ENCODE measurements around the gene TJP2.
"Not testable (repeated sequence)": the region's sequence is repeated elsewhere in the genome, so short reads cannot be mapped to it uniquely, and the experiment has no call there.

TJP2 gene

GRCh38 chr9:69149321-69149807 is 24.7 kb upstream of the TJP2 start:
- no peaks in the 10 kb centered on the region for H3K4me1 Mint-ChIP-seq
- H3K4me3 Mint-ChIP-seq = no peak overlapping the region
- peak in 1 of 2 donors; percentile 20 for DNase-seq (ENCODE audit: low spot score in 2 of 2)
- ATAC-seq = no peak
- no peaks in the 10 kb centered on the region for H3K9me3 Mint-ChIP-seq
- H3K27ac Mint-ChIP-seq = no peak overlapping the region
- no peaks in the 10 kb centered on the region for H3K36me3 Mint-ChIP-seq

- no peak overlapping the region for H3K4me3 Mint-ChIP-seq
- no peaks in the 10 kb centered on the region for H3K4me1 Mint-ChIP-seq
- DNase-seq (ENCODE audit: low spot score in 2 of 2) (no peak), ATAC-seq (no peak)
- no peaks in the 10 kb centered on the region for H3K36me3 Mint-ChIP-seq
- H3K9me3 Mint-ChIP-seq = no peaks in the 10 kb centered on the region
- H3K27ac Mint-ChIP-seq = no peak overlapping the region
These were observed 22.6 kb upstream of the TJP2 start for GRCh38 chr9:69151506-69151905.

GRCh38 chr9:69153707-69154521 is 20.2 kb upstream of the TJP2 start:
- H3K27ac Mint-ChIP-seq = no peak overlapping the region
- H3K36me3 Mint-ChIP-seq = no peaks in the 10 kb centered on the region
- DNase-seq (ENCODE audit: low spot score in 2 of 2) (no peak), ATAC-seq (no peak)
- no peaks in the 10 kb centered on the region for H3K4me1 Mint-ChIP-seq
- no peaks in the 10 kb centered on the region for H3K9me3 Mint-ChIP-seq
- H3K4me3 Mint-ChIP-seq = no peak overlapping the region

GRCh38 chr9:69155341-69156030 is 18.6 kb upstream of the TJP2 start:
- ATAC-seq (no peak), DNase-seq (ENCODE audit: low spot score in 2 of 2) (no peak)
- Mint-ChIP-seq H3K9me3 (no peaks in the 10 kb centered on the region), H3K36me3 (no peaks in the 10 kb centered on the region), H3K4me3 (no peak overlapping the region), H3K4me1 (no peaks in the 10 kb centered on the region), H3K27ac (no peak overlapping the region)

GRCh38 chr9:69157751-69158466 is 16.2 kb upstream of the TJP2 start:
- no peaks in the 10 kb centered on the region for H3K4me1 Mint-ChIP-seq
- no peak for DNase-seq (ENCODE audit: low spot score in 2 of 2)
- no peaks in the 10 kb centered on the region for H3K36me3 Mint-ChIP-seq
- H3K4me3 Mint-ChIP-seq = no peak overlapping the region
- peaks cover 2% of the 10 kb centered on the region for H3K9me3 Mint-ChIP-seq
- H3K27ac Mint-ChIP-seq = no peak overlapping the region
- ATAC-seq = no peak

GRCh38 chr9:69158471-69158870 is 15.6 kb upstream of the TJP2 start:
- no peaks in the 10 kb centered on the region for H3K4me1 Mint-ChIP-seq
- DNase-seq (ENCODE audit: low spot score in 2 of 2) = no peak
- H3K36me3 Mint-ChIP-seq = no peaks in the 10 kb centered on the region
- no peak overlapping the region for H3K27ac Mint-ChIP-seq
- ATAC-seq = no peak
- H3K9me3 Mint-ChIP-seq = peaks cover 2% of the 10 kb centered on the region
- no peak overlapping the region for H3K4me3 Mint-ChIP-seq

- not testable (repeated sequence) for ATAC-seq; DNase-seq (ENCODE audit: low spot score in 2 of 2); H3K4me3 Mint-ChIP-seq; H3K27ac Mint-ChIP-seq; H3K9me3 Mint-ChIP-seq; H3K36me3 Mint-ChIP-seq
- H3K4me1 Mint-ChIP-seq = peaks cover 11% of the 10 kb centered on the region
These were observed 9.5 kb upstream of the TJP2 start for GRCh38 chr9:69164573-69164972.

GRCh38 chr9:69165581-69165980 is 8.5 kb upstream of the TJP2 start:
- DNase-seq (ENCODE audit: low spot score in 2 of 2) (no peak), ATAC-seq (no peak)
- Mint-ChIP-seq H3K4me3 (no peak overlapping the region), H3K4me1 (peaks cover 14% of the 10 kb centered on the region), H3K9me3 (peaks cover 2% of the 10 kb centered on the region), H3K27ac (no peak overlapping the region), H3K36me3 (peaks cover 5% of the 10 kb centered on the region)

GRCh38 chr9:69168709-69169217 is 5.3 kb upstream of the TJP2 start:
- Mint-ChIP-seq H3K9me3 (no peaks in the 10 kb centered on the region), H3K4me1 (peaks cover 20% of the 10 kb centered on the region), H3K4me3 (peak overlapping the region; percentile 64), H3K36me3 (peaks cover 5% of the 10 kb centered on the region), H3K27ac (peak overlapping the region; percentile 74)
- peak; percentile 95 for ATAC-seq
- DNase-seq (ENCODE audit: low spot score in 2 of 2) = peak; percentile 47 to 84

GRCh38 chr9:69170231-69170630 is 3.8 kb upstream of the TJP2 start:
- no peaks in the 10 kb centered on the region for H3K9me3 Mint-ChIP-seq
- peaks cover 5% of the 10 kb centered on the region for H3K36me3 Mint-ChIP-seq
- H3K4me1 Mint-ChIP-seq = peaks cover 32% of the 10 kb centered on the region
- no peak overlapping the region for H3K27ac Mint-ChIP-seq
- ATAC-seq = no peak
- no peak for DNase-seq (ENCODE audit: low spot score in 2 of 2)
- no peak overlapping the region for H3K4me3 Mint-ChIP-seq

GRCh38 chr9:69171049-69171448 is 3.0 kb upstream of the TJP2 start:
- H3K27ac Mint-ChIP-seq = no peak overlapping the region
- H3K36me3 Mint-ChIP-seq = peaks cover 5% of the 10 kb centered on the region
- no peak overlapping the region for H3K4me3 Mint-ChIP-seq
- DNase-seq (ENCODE audit: low spot score in 2 of 2) (no peak), ATAC-seq (no peak)
- peaks cover 38% of the 10 kb centered on the region for H3K4me1 Mint-ChIP-seq
- H3K9me3 Mint-ChIP-seq = no peaks in the 10 kb centered on the region

GRCh38 chr9:69171517-69171916 is 2.6 kb upstream of the TJP2 start:
- no peak for ATAC-seq
- no peak for DNase-seq (ENCODE audit: low spot score in 2 of 2)
- H3K4me1 Mint-ChIP-seq = peaks cover 43% of the 10 kb centered on the region
- H3K27ac Mint-ChIP-seq = no peak overlapping the region
- H3K36me3 Mint-ChIP-seq = peaks cover 5% of the 10 kb centered on the region
- no peak overlapping the region for H3K4me3 Mint-ChIP-seq
- no peaks in the 10 kb centered on the region for H3K9me3 Mint-ChIP-seq

GRCh38 chr9:69172895-69173294 is 1.2 kb upstream of the TJP2 start:
- no peak for ATAC-seq
- peaks cover 5% of the 10 kb centered on the region for H3K36me3 Mint-ChIP-seq
- peaks cover 50% of the 10 kb centered on the region for H3K4me1 Mint-ChIP-seq
- no peak for DNase-seq (ENCODE audit: low spot score in 2 of 2)
- H3K27ac Mint-ChIP-seq = no peak overlapping the region
- H3K9me3 Mint-ChIP-seq = no peaks in the 10 kb centered on the region
- H3K4me3 Mint-ChIP-seq = peak overlapping the region; percentile 84

- ATAC-seq (no peak), DNase-seq (ENCODE audit: low spot score in 2 of 2) (no peak)
- H3K27ac Mint-ChIP-seq = no peak overlapping the region
- H3K36me3 Mint-ChIP-seq = peaks cover 5% of the 10 kb centered on the region
- H3K4me1 Mint-ChIP-seq = peaks cover 52% of the 10 kb centered on the region
- H3K9me3 Mint-ChIP-seq = no peaks in the 10 kb centered on the region
- peak overlapping the region; percentile 84 for H3K4me3 Mint-ChIP-seq
These were observed 583 bp upstream of the TJP2 start for GRCh38 chr9:69173497-69173890.

Data from stimulated activated effector memory CD8-positive, alpha-beta T cell treated with anti-CD3 and anti-CD28 coated beads, Interleukin-12 subunit alpha, Interleukin-12 subunit beta, amount 100 ng/mL, for 72 hours (primary cell).